ENCODE measurements around the gene TPI1.

- no peak for TF ChIP-seq CTCF (IDR thresholded peaks at IDR 0.05; ENCODE audit: poor library complexity)
- no peak for TF ChIP-seq EZH2 (IDR thresholded peaks at IDR 0.05; ENCODE audit: borderline replicate concordance)
Observed at GRCh38 chr12:6824085-6824775, 43.1 kb upstream of the TPI1 start.

Measured in hepatocyte (in vitro differentiated cells).